Activated CD4-positive, alpha-beta T cell treated with anti-CD3 and anti-CD28 coated beads, Interleukin-2, Interleukin-6, amounts not matched to agents 100 ng/mL and 50 ng/mL, durations not matched to agents 16 hours and 8 hours (primary cell): ENCODE data around the gene OPRD1.

Source experiments
- DNase-seq: peaks from one replicate; pipeline ENCODE4 v3.0.0-alpha.2; 2020

The OPRD1 gene

GRCh38 chr1:28886731-28887418, 74.9 kb downstream of the OPRD1 start:
- DNase-seq, result peak; percentile 94

GRCh38 chr1:28887419-28887834, 75.5 kb downstream of the OPRD1 start:
- peak; percentile 28 for DNase-seq

- DNase-seq, result no peak
Measured at GRCh38 chr1:28887835-28888682, 76.1 kb downstream of the OPRD1 start.

- DNase-seq, result no peak
Measured at GRCh38 chr1:28888915-28889314, 76.9 kb downstream of the OPRD1 start.

- no peak for DNase-seq
Measured at GRCh38 chr1:28889357-28889756, 77.4 kb downstream of the OPRD1 start.

GRCh38 chr1:28890435-28890834, 78.5 kb downstream of the OPRD1 start:
- no peak for DNase-seq

GRCh38 chr1:28890836-28891235, 78.9 kb downstream of the OPRD1 start:
- DNase-seq, result no peak

- no peak for DNase-seq
Measured at GRCh38 chr1:28891256-28891655, 79.3 kb downstream of the OPRD1 start.

- peak; percentile 30 for DNase-seq
Measured at GRCh38 chr1:28893403-28894102, 81.6 kb downstream of the OPRD1 start.

GRCh38 chr1:28894785-28895184, 82.8 kb downstream of the OPRD1 start:
- no peak for DNase-seq

- DNase-seq, result no peak
Measured at GRCh38 chr1:28895896-28896608, 84.1 kb downstream of the OPRD1 start.

GRCh38 chr1:28896609-28896986, 84.6 kb downstream of the OPRD1 start:
- DNase-seq, result no peak

- no peak for DNase-seq
Measured at GRCh38 chr1:28897789-28898188, 85.8 kb downstream of the OPRD1 start.

GRCh38 chr1:28898405-28898881, 86.5 kb downstream of the OPRD1 start:
- DNase-seq, result no peak

GRCh38 chr1:28899267-28899666, 87.3 kb downstream of the OPRD1 start:
- DNase-seq, result no peak

GRCh38 chr1:28900562-28900961, 88.6 kb downstream of the OPRD1 start:
- no peak for DNase-seq

GRCh38 chr1:28902738-28903137, 90.8 kb downstream of the OPRD1 start:
- DNase-seq, result no peak

GRCh38 chr1:28905921-28906666, 94.1 kb downstream of the OPRD1 start:
- DNase-seq, result no peak

GRCh38 chr1:28909198-28909597, 97.2 kb downstream of the OPRD1 start:
- no peak for DNase-seq

- DNase-seq, result no peak
Measured at GRCh38 chr1:28910379-28911115, 98.6 kb downstream of the OPRD1 start.

GRCh38 chr1:28913786-28914227, 101.8 kb downstream of the OPRD1 start:
- DNase-seq, result no peak
